A673 (cell line): ENCODE measurements around the gene UGT2A3.

ENCODE experiments used
- CTCF ChIP-seq: fragments of 300-800, 200-600 bp; sonication (generic); conservative IDR thresholded peaks from 2 replicates; pipeline ENCODE4 v1.5.1; 2017; ENCODE audit warnings: low read depth, mild to moderate bottlenecking, antibody characterized with exemption, low read length, moderate library complexity, mixed read lengths
- EZH2 ChIP-seq: fragments of 200-600 bp; sonication (generic); IDR thresholded peaks from 2 replicates; pipeline ENCODE4 v1.6.1; 2017; ENCODE audit warnings: borderline replicate concordance, low read depth, mild to moderate bottlenecking, mixed read lengths, antibody characterized with exemption, low read length; ENCODE audit not compliant: poor library complexity, severe bottlenecking

- no peak for TF ChIP-seq CTCF
- TF ChIP-seq EZH2, result no peak
Observed at GRCh38 chr4:68906780-68907137, 44.8 kb downstream of the UGT2A3 start.
